PC-9 (cell line): Measurements from ENCODE around the gene ABI2.

Source experiments
- EZH2 ChIP-seq: fragments of 200-600 bp; sonication (generic); IDR thresholded peaks from 2 replicates; pipeline ENCODE4 v1.8.0; 2017; ENCODE audit warnings: antibody characterized with exemption, low read depth
- TF ChIP-seq, protein P1 (sequence below): fragments of 200-600 bp; sonication (generic); conservative IDR thresholded peaks from 2 replicates; pipeline ENCODE4 v1.6.1; 2017; ENCODE audit warnings: mixed run types, antibody characterized with exemption, mild to moderate bottlenecking, moderate library complexity

DNA sequence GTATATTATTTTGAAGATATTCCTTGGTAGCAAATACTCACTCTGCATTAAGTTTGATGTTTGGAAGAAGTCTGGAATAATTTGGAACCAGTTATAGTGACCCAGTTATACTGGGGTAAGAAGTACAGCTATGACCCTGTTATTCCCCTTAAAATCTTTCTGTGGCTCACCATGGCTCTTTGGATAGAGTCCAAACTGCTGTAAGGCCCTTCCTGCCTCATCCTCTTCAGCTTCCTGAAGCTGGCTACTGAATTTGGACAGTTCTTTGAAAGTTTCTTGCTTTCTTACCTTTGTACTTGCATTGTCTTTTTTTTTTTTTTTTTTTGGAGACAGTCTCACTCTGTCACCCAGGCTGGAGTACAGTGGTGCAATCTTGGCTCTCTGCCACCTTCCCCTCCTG, 85.6 kb downstream of the ABI2 start:
- TF ChIP-seq, protein P1, sequence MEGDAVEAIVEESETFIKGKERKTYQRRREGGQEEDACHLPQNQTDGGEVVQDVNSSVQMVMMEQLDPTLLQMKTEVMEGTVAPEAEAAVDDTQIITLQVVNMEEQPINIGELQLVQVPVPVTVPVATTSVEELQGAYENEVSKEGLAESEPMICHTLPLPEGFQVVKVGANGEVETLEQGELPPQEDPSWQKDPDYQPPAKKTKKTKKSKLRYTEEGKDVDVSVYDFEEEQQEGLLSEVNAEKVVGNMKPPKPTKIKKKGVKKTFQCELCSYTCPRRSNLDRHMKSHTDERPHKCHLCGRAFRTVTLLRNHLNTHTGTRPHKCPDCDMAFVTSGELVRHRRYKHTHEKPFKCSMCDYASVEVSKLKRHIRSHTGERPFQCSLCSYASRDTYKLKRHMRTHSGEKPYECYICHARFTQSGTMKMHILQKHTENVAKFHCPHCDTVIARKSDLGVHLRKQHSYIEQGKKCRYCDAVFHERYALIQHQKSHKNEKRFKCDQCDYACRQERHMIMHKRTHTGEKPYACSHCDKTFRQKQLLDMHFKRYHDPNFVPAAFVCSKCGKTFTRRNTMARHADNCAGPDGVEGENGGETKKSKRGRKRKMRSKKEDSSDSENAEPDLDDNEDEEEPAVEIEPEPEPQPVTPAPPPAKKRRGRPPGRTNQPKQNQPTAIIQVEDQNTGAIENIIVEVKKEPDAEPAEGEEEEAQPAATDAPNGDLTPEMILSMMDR, result no peak
- no peak for TF ChIP-seq EZH2
